Pons (tissue), 1 donor: ENCODE data around the gene IGF2R.
"Not testable (repeated sequence)": the region's sequence is repeated elsewhere in the genome, so short reads cannot be mapped to it uniquely, and the experiment has no call there.

Source experiments
- DNase-seq: peaks from one replicate; pipeline ENCODE4 v3.0.0-alpha.2; 2016; ENCODE audit warnings: low spot score

Gene IGF2R

GRCh38 chr6:160095146-160095845, 126.4 kb downstream of the IGF2R start:
- no peak for DNase-seq

- no peak for DNase-seq
Observed at GRCh38 chr6:160101277-160102205, 132.7 kb downstream of the IGF2R start.

GRCh38 chr6:160102399-160102798, 133.5 kb downstream of the IGF2R start:
- DNase-seq = no peak

GRCh38 chr6:160102956-160103824, 134.3 kb downstream of the IGF2R start:
- no peak for DNase-seq

- no peak for DNase-seq
Observed at GRCh38 chr6:160103825-160104100, 134.9 kb downstream of the IGF2R start.

GRCh38 chr6:160104821-160105517, 136.1 kb downstream of the IGF2R start:
- DNase-seq = no peak

GRCh38 chr6:160106010-160106409, 137.1 kb downstream of the IGF2R start:
- no peak for DNase-seq

GRCh38 chr6:160106701-160107100, 137.8 kb downstream of the IGF2R start:
- no peak for DNase-seq

GRCh38 chr6:160108077-160108476, 139.2 kb downstream of the IGF2R start:
- no peak for DNase-seq

GRCh38 chr6:160110586-160111123, 141.8 kb downstream of the IGF2R start:
- DNase-seq = no peak

GRCh38 chr6:160111806-160112205, 142.9 kb downstream of the IGF2R start:
- no peak for DNase-seq

GRCh38 chr6:160112628-160113299, 143.9 kb downstream of the IGF2R start:
- no peak for DNase-seq

GRCh38 chr6:160114536-160114935, 145.7 kb downstream of the IGF2R start:
- DNase-seq = not testable (repeated sequence)

- DNase-seq = no peak
Observed at GRCh38 chr6:160115421-160115820, 146.5 kb downstream of the IGF2R start.

- DNase-seq = no peak
Observed at GRCh38 chr6:160116411-160116810, 147.5 kb downstream of the IGF2R start.

GRCh38 chr6:160117137-160117536, 148.3 kb downstream of the IGF2R start:
- no peak for DNase-seq

GRCh38 chr6:160118620-160119229, 149.8 kb downstream of the IGF2R start:
- DNase-seq = no peak

- DNase-seq = no peak
Observed at GRCh38 chr6:160120087-160120486, 151.2 kb downstream of the IGF2R start.

GRCh38 chr6:160121558-160121957, 152.7 kb downstream of the IGF2R start, which contains the start of gene SLC22A1:
TSS of gene SLC22A1 (plus strand) at chr6:160121815. CDS start at chr6:160121936, 121 bp downstream.
- no peak for DNase-seq

GRCh38 chr6:160121981-160122380, 153.1 kb downstream of the IGF2R start:
- DNase-seq = no peak
